IMR-90 (cell line): ENCODE results near the gene DCLRE1B. TPM values are rescaled to one million over a fixed set of nuclear protein-coding genes. Genes with fewer than 3 reads are reported as not detected.

Source experiments
- ATAC-seq: fragments of 200-7000 bp; cut with Tn5 transposase; 2 replicates; pipeline ENCODE4 v1.9.1; 2020; ENCODE audit warnings: low read depth, mild to moderate bottlenecking, moderate library complexity
- BruUV-seq: library from RNA; stranded (reverse); fragments of 400-500 nt; replicated peaks from 2 replicates; lab custom pipeline; 2021; lab: Mats Ljungman, UMichigan
- CTCF ChIA-PET: fragments of 300-600 bp; formaldehyde crosslinking; extraction: SDS; loops from one replicate; lab custom pipeline; 2021; ENCODE audit warnings: antibody characterized with exemption; lab: Yijun Ruan, JAX
- POLR2A ChIA-PET: fragments of 300-600 bp; sonication (Branson Sonifier 250); formaldehyde crosslinking; loops from one replicate; lab custom pipeline; 2022; ENCODE audit warnings: antibody characterized with exemption; ENCODE audit not compliant: unreplicated experiment; lab: Charles Lee
- DNase-seq: peaks from one replicate; pipeline ENCODE4 v3.0.0; 2013
- H2AFZ ChIP-seq: replicated peaks from 2 replicates; pipeline ENCODE3; 2013; ENCODE audit warnings: low read length, mild to moderate bottlenecking; ENCODE audit not compliant: poor library complexity
- H2AK5ac ChIP-seq: 2 replicates; pipeline ENCODE4 v1.6.1; 2013; ENCODE audit warnings: low read depth, low read length, inconsistent platforms
- H2AK9ac ChIP-seq: replicated peaks from 2 replicates; pipeline ENCODE3; 2013; ENCODE audit warnings: mild to moderate bottlenecking, low read depth, low read length, moderate library complexity; ENCODE audit not compliant: poor library complexity
- H2BK120ac ChIP-seq: 2 replicates; pipeline ENCODE4 v1.6.1; 2013; ENCODE audit warnings: low read depth, low read length, inconsistent platforms
- H2BK15ac ChIP-seq: 3 replicates; pipeline ENCODE4 v1.6.1; 2013; ENCODE audit warnings: low read depth, low read length, inconsistent platforms
- H2BK20ac ChIP-seq: 2 replicates; pipeline ENCODE4 v1.6.1; 2013; ENCODE audit warnings: low read depth, mild to moderate bottlenecking, inconsistent platforms, low read length, moderate library complexity
- H2BK5ac ChIP-seq: 2 replicates; pipeline ENCODE4 v1.6.1; 2013; ENCODE audit warnings: mild to moderate bottlenecking, low read depth, low read length, inconsistent platforms; ENCODE audit not compliant: poor library complexity, severe bottlenecking
- H3K14ac ChIP-seq: replicated peaks from 2 replicates; pipeline ENCODE4 v1.6.1; 2013; ENCODE audit warnings: low read depth, low read length, inconsistent platforms
- H3K18ac ChIP-seq: 2 replicates; pipeline ENCODE4 v1.6.1; 2013; ENCODE audit warnings: low read depth, low read length, control low read depth
- H3K23ac ChIP-seq: 2 replicates; pipeline ENCODE4 v1.6.1; 2013; ENCODE audit warnings: low read depth, low read length, inconsistent platforms
- H3K27ac ChIP-seq: 2 replicates; pipeline ENCODE4 v1.5.1; 2013; ENCODE audit warnings: mild to moderate bottlenecking, control low read depth, low read length; ENCODE audit not compliant: insufficient read depth
- H3K27me3 ChIP-seq: 2 replicates; pipeline ENCODE4 v1.6.1; 2013; ENCODE audit warnings: low read length; ENCODE audit not compliant: control insufficient read depth, insufficient read depth
- H3K36me3 ChIP-seq: 2 replicates; pipeline ENCODE4 v1.6.1; 2013; ENCODE audit warnings: low read length, mixed read lengths; ENCODE audit not compliant: control insufficient read depth, insufficient read depth
- H3K4ac ChIP-seq: 2 replicates; pipeline ENCODE4 v1.6.1; 2013; ENCODE audit warnings: low read depth, low read length, inconsistent platforms
- H3K4me1 ChIP-seq: 2 replicates; pipeline ENCODE4 v1.6.1; 2013; ENCODE audit warnings: low read length, mixed read lengths; ENCODE audit not compliant: control insufficient read depth, insufficient read depth
- H3K4me2 ChIP-seq: 2 replicates; pipeline ENCODE4 v1.6.1; 2013; ENCODE audit warnings: low read depth, mild to moderate bottlenecking, control low read depth, low read length, moderate library complexity
- H3K4me3 ChIP-seq: 2 replicates; pipeline ENCODE4 v1.5.1; 2013; ENCODE audit warnings: low read depth, mild to moderate bottlenecking, control low read depth, low read length, moderate library complexity; ENCODE audit not compliant: insufficient read depth
- H3K56ac ChIP-seq: 2 replicates; pipeline ENCODE4 v1.6.1; 2013; ENCODE audit warnings: low read length, inconsistent platforms; ENCODE audit not compliant: insufficient read depth; ENCODE audit errors: extremely low read depth
- H3K79me1 ChIP-seq, 2 experiments: 2 replicates each; pipeline ENCODE4 v1.6.1; 2013; ENCODE audit warnings: low read length in 2 of 2, inconsistent platforms in 1 of 2, low read depth in 1 of 2
- H3K9ac ChIP-seq: 2 replicates; pipeline ENCODE4 v1.6.1; 2013; ENCODE audit warnings: low read depth, low read length, control low read depth
- H3K9me1 ChIP-seq: 2 replicates; pipeline ENCODE4 v1.6.1; 2013; ENCODE audit warnings: low read length, inconsistent platforms; ENCODE audit not compliant: insufficient read depth
- H3K9me3 ChIP-seq: 2 replicates; pipeline ENCODE4 v1.6.1; 2013; ENCODE audit warnings: low read length; ENCODE audit not compliant: control insufficient read depth, insufficient read depth
- H4K20me1 ChIP-seq: 2 replicates; pipeline ENCODE4 v1.6.1; 2013; ENCODE audit warnings: low read length, inconsistent platforms; ENCODE audit not compliant: insufficient read depth
- H4K5ac ChIP-seq: 2 replicates; pipeline ENCODE4 v1.6.1; 2013; ENCODE audit warnings: mild to moderate bottlenecking, low read depth, low read length, control low read depth
- H4K8ac ChIP-seq, 2 experiments: 2 replicates each; pipeline ENCODE4 v1.6.1; 2013; ENCODE audit warnings: low read depth in 2 of 2, low read length in 2 of 2, control low read depth in 1 of 2, inconsistent platforms in 1 of 2
- H4K91ac ChIP-seq: 2 replicates; pipeline ENCODE4 v1.6.1; 2013; ENCODE audit warnings: low read depth, low read length, inconsistent platforms; ENCODE audit not compliant: insufficient read depth
- BHLHE40 ChIP-seq: fragments of 150-350 bp; IDR thresholded peaks from 2 replicates; pipeline ENCODE4 v1.6.1; 2016; ENCODE audit warnings: mild to moderate bottlenecking, low read depth, low read length
- CHD1 ChIP-seq: IDR thresholded peaks from 2 replicates; pipeline ENCODE4 v1.6.1; 2012; ENCODE audit warnings: low read depth, low read length, improper control_type of control experiment
- ELK1 ChIP-seq: fragments of 150-350 bp; IDR thresholded peaks from 2 replicates; pipeline ENCODE4 v1.6.1; 2016; ENCODE audit warnings: low read depth, mild to moderate bottlenecking, low read length, moderate library complexity, borderline replicate concordance
- FOS ChIP-seq: fragments of 150-350 bp; IDR thresholded peaks from 2 replicates; pipeline ENCODE4 v1.6.1; 2016; ENCODE audit warnings: low read depth, low read length
- MXI1 ChIP-seq: IDR thresholded peaks from 2 replicates; pipeline ENCODE4 v1.6.1; 2012; ENCODE audit warnings: low read depth, mild to moderate bottlenecking, low read length, moderate library complexity, borderline replicate concordance
- NFE2L2 ChIP-seq: fragments of 150-350 bp; IDR thresholded peaks from 2 replicates; pipeline ENCODE4 v1.6.1; 2016; ENCODE audit warnings: low read depth, mild to moderate bottlenecking, low read length
- RAD21 ChIP-seq: IDR thresholded peaks from 2 replicates; pipeline ENCODE4 v1.6.1; 2012; ENCODE audit warnings: low read length, improper control_type of control experiment
- SMC3 ChIP-seq: fragments of 150-350 bp; IDR thresholded peaks from 2 replicates; pipeline ENCODE4 v1.6.1; 2016; ENCODE audit warnings: low read depth, mild to moderate bottlenecking, antibody characterized with exemption, low read length, moderate library complexity
- WGBS, 2 experiments: methylation state at CpG; one replicate each; pipeline versions ENCODE4 v1.1.5 to v1.1.7; 2013; ENCODE audit warnings: missing lambda C conversion rate in 2 of 2; ENCODE audit not compliant: insufficient read length in 1 of 2; ENCODE audit errors: extremely low coverage in 2 of 2; 5-methylcytosine and 5-hydroxymethylcytosine counted together
- dilution Hi-C: fragments of 300-500 bp; cut with HindIII; formaldehyde crosslinking; loops from one replicate; pipeline ENCODE4 v1.14.3; 2018; ENCODE audit warnings: low sequenced_read_pairs; ENCODE audit not compliant: unreplicated experiment
- in situ Hi-C: fragments of 300-500 bp; cut with MboI; formaldehyde crosslinking; loops from 3 replicates; pipeline ENCODE4 v1.14.3; 2019; ENCODE audit warnings: low sequenced_read_pairs, inconsistent platforms, mixed read lengths
- intact Hi-C: fragments of 100-400 bp; cut with micrococcal nuclease; formaldehyde crosslinking; loops from 2 replicates; pipeline ENCODE4 v1.10.0; 2022
- polyA plus RNA-seq, 3 experiments: library from polyadenylated mRNA; depleted of rRNA; stranded (reverse); fragments of >200 nt; gene quantifications; 2 replicates each; pipeline ENCODE4 v1.2.3, GENCODE V29; 2012; ENCODE audit warnings: low replicate concordance in 1 of 3
- total RNA-seq: library from RNA; depleted of rRNA; stranded (reverse); fragments of >200 nt; gene quantifications from 2 replicates; pipeline ENCODE4 v1.2.3, GENCODE V29; 2012

DCLRE1B gene
- total and polyA plus RNA-seq, 2 of the 4 experiments (the other 2 are of a cell fraction): 4.9 to 6.1 TPM

GRCh38 chr1:113924473-113924872 lies 19.3 kb downstream of the DCLRE1B start:
- no peak overlapping the region for H2BK120ac ChIP-seq
- H3K4me1 ChIP-seq: no peaks in the 10 kb centered on the region
- peaks cover 2% of the 10 kb centered on the region; the same call in 1 of the 2 replicates for H3K9me1 ChIP-seq
- no peak overlapping the region for H2AK5ac ChIP-seq
- in situ Hi-C loops (loop anchor here (25.0 kb wide), 1 partner anchor 787 kb away; no protein-coding TSS in a partner anchor), dilution Hi-C loops (no loop called here), intact Hi-C loops (no loop called here)
- CTCF ChIA-PET: no interaction called here
- H3K9me3 ChIP-seq: no peaks in the 10 kb centered on the region
- H2BK15ac ChIP-seq: no peak overlapping the region
- TF ChIP-seq MXI1 (no peak), FOS (no peak), NFE2L2 (no peak), ELK1 (no peak), SMC3 (no peak), BHLHE40 (no peak), RAD21 (no peak), CHD1 (no peak)
- H3K36me3 ChIP-seq: no peaks in the 10 kb centered on the region
- no peak overlapping the region for H3K23ac ChIP-seq
- WGBS, 2 experiments: 92% methylated on average over 2 of the region's 2 CpGs; no CpG with 5 or more reads in 1 of the 2 experiments
- H3K4me2 ChIP-seq: no peak overlapping the region
- no peak overlapping the region for H4K5ac ChIP-seq
- no peak overlapping the region for H3K56ac ChIP-seq
- no peak overlapping the region for H2AK9ac ChIP-seq
- no peak overlapping the region for H3K27ac ChIP-seq
- no peak for DNase-seq
- no peak for ATAC-seq
- H2AFZ ChIP-seq: no peak overlapping the region
- peaks cover 0 to 14% of the 10 kb centered on the region in 2 experiments; a peak in 2 of 4 replicates for H3K79me1 ChIP-seq
- H3K9ac ChIP-seq: no peak overlapping the region
- POLR2A ChIA-PET: interaction anchor here (0.6 kb wide), 1 partner anchor 14 kb away, joined by 3 read pairs; no protein-coding TSS in a partner anchor
- H4K8ac ChIP-seq: no peak overlapping the region
- no peak overlapping the region for H2BK20ac ChIP-seq
- peaks cover 5% of the 10 kb centered on the region for H3K27me3 ChIP-seq
- BruUV-seq: no TSS peak
- no peak overlapping the region for H2BK5ac ChIP-seq
- no peak overlapping the region for H4K91ac ChIP-seq
- H3K4me3 ChIP-seq: no peak overlapping the region
- H3K18ac ChIP-seq: no peak overlapping the region
- H4K20me1 ChIP-seq: no peaks in the 10 kb centered on the region; the same call in 1 of the 2 replicates
- H3K4ac ChIP-seq: no peak overlapping the region
- H3K14ac ChIP-seq: no peak overlapping the region
